ENCODE data around the gene CC2D2A. TPM values are rescaled to one million over a fixed set of nuclear protein-coding genes. Genes with fewer than 3 reads are reported as not detected.
A peak's percentile ranks its signal among the peaks of the same experiment; 100 is the strongest.

Gene CC2D2A
- total and polyA plus RNA-seq, 2 of the 13 experiments (the other 11 are each of a cell fraction or from before 2014, with no cell fraction given): 4.2 to 7.2 TPM

GRCh38 chr4:15550491-15550890, 80.8 kb downstream of the CC2D2A start:
- TF ChIP-seq ZNF572 (CRISPR knock-in tag; IDR thresholded peaks at IDR 0.05) (no peak), KLF9 (CRISPR knock-in tag; IDR thresholded peaks at IDR 0.05; ENCODE audit: low read depth) (no peak), PBX3 (CRISPR knock-in tag; IDR thresholded peaks at IDR 0.05; ENCODE audit: borderline replicate concordance) (no peak)
- ChIA-PET POLR2A (no interaction called here), CTCF (ENCODE audit: low intra/inter-chr PET ratio, low total read pairs) (no interaction called here)
- H3K9me3 ChIP-seq (ENCODE audit: low read length): no peaks in the 10 kb centered on the region
- H3K4me2 ChIP-seq (ENCODE audit: low read depth, low read length): no peak overlapping the region
- H4K20me1 ChIP-seq (ENCODE audit: insufficient read depth, low read length): no peaks in the 10 kb centered on the region
- no peaks in the 10 kb centered on the region for H3K27me3 ChIP-seq (ENCODE audit: control insufficient read depth in 1 of 2, insufficient read depth in 2 of 2, low read length in 2 of 2)
- H3K4me3 ChIP-seq (replicated peaks in 1 of 3; ENCODE audit: insufficient read depth in 1 of 3, low read depth in 2 of 3, low read length in 3 of 3): no peak overlapping the region
- ATAC-seq (no peak), FAIRE-seq (no peak), DNase-seq (ENCODE audit: low spot score) (no peak)
- no peaks in the 10 kb centered on the region for H3K79me2 ChIP-seq (ENCODE audit: insufficient read depth, low read length)
- no peaks in the 10 kb centered on the region for H3K36me3 ChIP-seq (replicated peaks in 1 of 2; ENCODE audit: control insufficient read depth in 1 of 2, insufficient read depth in 2 of 2, low read length in 2 of 2)
- in situ Hi-C loops (cut with HindIII; ENCODE audit: extremely low pct_ligation_motif_present, low pct_unique_long_range_greater_than_20kb): no loop called here
- H2AFZ ChIP-seq (ENCODE audit: low read length): no peak overlapping the region
- intact Hi-C loops (cut with micrococcal nuclease; ENCODE audit: unreplicated experiment): no loop called here
- H3K9ac ChIP-seq (ENCODE audit: insufficient read depth, low read depth, low read length): no peak overlapping the region
- no TSS peak for BruUV-seq (replicated peaks)
- peaks cover 25% of the 10 kb centered on the region for H3K4me1 ChIP-seq (ENCODE audit: insufficient read depth, low read length)
- 100% methylated on average over 3 of the region's 3 CpGs for WGBS (ENCODE audit: low lambda C conversion rate)
- no peak overlapping the region for H3K27ac ChIP-seq (ENCODE audit: extremely low read length, insufficient read depth, low read length)

GRCh38 chr4:15551740-15552446, 82.2 kb downstream of the CC2D2A start:
- no TSS peak for BruUV-seq (replicated peaks)
- in situ Hi-C loops (cut with HindIII; ENCODE audit: extremely low pct_ligation_motif_present, low pct_unique_long_range_greater_than_20kb): no loop called here
- peak; percentile 99 for ATAC-seq
- peak; percentile 26 for FAIRE-seq
- peak; percentile 39 for DNase-seq (ENCODE audit: low spot score)
- ChIA-PET POLR2A (no interaction called here), CTCF (ENCODE audit: low intra/inter-chr PET ratio, low total read pairs) (no interaction called here)
- Histone ChIP-seq H3K4me1 (ENCODE audit: insufficient read depth, low read length) (peaks cover 25% of the 10 kb centered on the region), H3K4me3 (replicated peaks in 1 of 3; ENCODE audit: insufficient read depth in 1 of 3, low read depth in 2 of 3, low read length in 3 of 3) (no peak overlapping the region), H3K9me3 (ENCODE audit: low read length) (no peaks in the 10 kb centered on the region), H3K4me2 (ENCODE audit: low read depth, low read length) (peak overlapping the region; percentile 45), H3K36me3 (replicated peaks in 1 of 2; ENCODE audit: control insufficient read depth in 1 of 2, insufficient read depth in 2 of 2, low read length in 2 of 2) (0 out of 5 replicates have a peak, but pooled peaks cover 0 to 3% of the 10 kb centered on the region in 2 experiments), H4K20me1 (ENCODE audit: insufficient read depth, low read length) (no peaks in the 10 kb centered on the region), H3K79me2 (ENCODE audit: insufficient read depth, low read length) (no peaks in the 10 kb centered on the region), H3K27me3 (ENCODE audit: control insufficient read depth in 1 of 2, insufficient read depth in 2 of 2, low read length in 2 of 2) (no peaks in the 10 kb centered on the region), H2AFZ (ENCODE audit: low read length) (no peak overlapping the region), H3K27ac (ENCODE audit: extremely low read length, insufficient read depth, low read length) (no peak overlapping the region), H3K9ac (ENCODE audit: insufficient read depth, low read depth, low read length) (no peak overlapping the region)
- intact Hi-C loops (cut with micrococcal nuclease; ENCODE audit: unreplicated experiment): no loop called here
- WGBS (ENCODE audit: low lambda C conversion rate): 17% methylated on average over 5 of the region's 5 CpGs
- TF ChIP-seq PHB2 (IDR thresholded peaks at IDR 0.05; ENCODE audit: partially characterized antibody): no peak
- no peak for TF ChIP-seq ZNF446 (CRISPR knock-in tag; IDR thresholded peaks at IDR 0.05)
- no peak for TF ChIP-seq TSC22D2 (CRISPR knock-in tag; IDR thresholded peaks at IDR 0.05; ENCODE audit: borderline replicate concordance)
- no peak for TF ChIP-seq ZNF850 (CRISPR knock-in tag; conservative IDR thresholded peaks at IDR 0.05)
- no peak for TF ChIP-seq SRY (CRISPR knock-in tag; IDR thresholded peaks at IDR 0.05)
- peak; percentile 30; the same call in 1 of the 2 replicates for TF ChIP-seq FOXK1 (CRISPR knock-in tag; IDR thresholded peaks at IDR 0.05; ENCODE audit: borderline replicate concordance, low read depth)
- no peak for TF ChIP-seq ZNF768 (CRISPR knock-in tag; IDR thresholded peaks at IDR 0.05)
- TF ChIP-seq ZSCAN21 (CRISPR knock-in tag; IDR thresholded peaks at IDR 0.05; ENCODE audit: borderline replicate concordance): no peak
- TF ChIP-seq IRF1 (CRISPR knock-in tag; IDR thresholded peaks at IDR 0.05; ENCODE audit: low read depth): no peak
